Testis (tissue), 2 donors: ENCODE measurements around the gene NKD1.

ENCODE experiments used
- POLR2A ChIP-seq: fragments of 450-650 bp; IDR thresholded peaks from one replicate; pipeline ENCODE4 v1.6.1; 2017; ENCODE audit warnings: antibody characterized with exemption, mild to moderate bottlenecking, moderate library complexity
- TF ChIP-seq, protein P1 (sequence below), 3 experiments: fragments of 450-650 bp in 2 of 3; fragments of 200-600 bp in 1 of 3; sonication (generic) in 1 of 3; IDR thresholded peaks; one replicate each; pipeline ENCODE4 v1.5.1; 2016 to 2019; ENCODE audit warnings: antibody characterized with exemption in 3 of 3, mild to moderate bottlenecking in 2 of 3, moderate library complexity in 1 of 3

DNA sequence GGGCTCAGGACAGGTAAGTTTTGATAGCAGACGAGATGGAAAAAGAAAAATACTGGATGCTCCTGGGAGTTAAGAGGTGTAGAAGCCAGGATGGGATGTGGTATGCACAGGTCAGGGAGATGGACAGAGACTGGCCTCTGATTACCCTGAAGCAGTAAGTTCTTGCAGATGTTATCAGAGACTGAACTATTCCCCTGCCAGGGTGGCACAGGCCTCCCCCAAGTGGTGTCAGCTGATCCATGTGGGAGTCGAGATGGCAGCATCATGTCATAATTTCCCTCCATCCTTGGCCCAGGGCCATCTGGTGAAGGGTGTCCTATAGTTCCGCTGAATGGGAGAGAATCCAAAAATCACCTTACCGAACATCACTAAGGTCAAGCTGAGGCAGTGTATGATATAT, 14.1 kb upstream of the NKD1 start:
- TF ChIP-seq, protein P1, sequence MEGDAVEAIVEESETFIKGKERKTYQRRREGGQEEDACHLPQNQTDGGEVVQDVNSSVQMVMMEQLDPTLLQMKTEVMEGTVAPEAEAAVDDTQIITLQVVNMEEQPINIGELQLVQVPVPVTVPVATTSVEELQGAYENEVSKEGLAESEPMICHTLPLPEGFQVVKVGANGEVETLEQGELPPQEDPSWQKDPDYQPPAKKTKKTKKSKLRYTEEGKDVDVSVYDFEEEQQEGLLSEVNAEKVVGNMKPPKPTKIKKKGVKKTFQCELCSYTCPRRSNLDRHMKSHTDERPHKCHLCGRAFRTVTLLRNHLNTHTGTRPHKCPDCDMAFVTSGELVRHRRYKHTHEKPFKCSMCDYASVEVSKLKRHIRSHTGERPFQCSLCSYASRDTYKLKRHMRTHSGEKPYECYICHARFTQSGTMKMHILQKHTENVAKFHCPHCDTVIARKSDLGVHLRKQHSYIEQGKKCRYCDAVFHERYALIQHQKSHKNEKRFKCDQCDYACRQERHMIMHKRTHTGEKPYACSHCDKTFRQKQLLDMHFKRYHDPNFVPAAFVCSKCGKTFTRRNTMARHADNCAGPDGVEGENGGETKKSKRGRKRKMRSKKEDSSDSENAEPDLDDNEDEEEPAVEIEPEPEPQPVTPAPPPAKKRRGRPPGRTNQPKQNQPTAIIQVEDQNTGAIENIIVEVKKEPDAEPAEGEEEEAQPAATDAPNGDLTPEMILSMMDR (IDR thresholded peaks at IDR 0.05) = no peak
- TF ChIP-seq POLR2A = no peak
